Adrenal gland (tissue), 12 donors: ENCODE data around the gene EPB41L1. TPM values are rescaled to one million over a fixed set of nuclear protein-coding genes. Genes with fewer than 3 reads are reported as not detected.

ENCODE experiments used
- DNase-seq, 7 donors: peaks; one replicate each; pipeline ENCODE4 v3.0.0-alpha.2; 2019 to 2020
- H3K27ac ChIP-seq, 5 donors: fragments of 200-600 bp; sonication (generic) in 4 of 5; 1 replicate in 3 of 5; 2 replicates in 2 of 5; pipeline versions ENCODE4 v1.5.1 to v1.8.0; 2016 to 2020; ENCODE audit warnings: mild to moderate bottlenecking in 1 of 5
- H3K27me3 ChIP-seq: fragments of 200-600 bp; 2 replicates; pipeline ENCODE4 v1.8.0; 2021
- H3K36me3 ChIP-seq, 2 donors: fragments of 200-600 bp; replicated peaks in 1 of 2; 1 replicate in 1 of 2; 2 replicates in 1 of 2; pipeline versions ENCODE4 v1.5.1 to v1.8.0; 2018 to 2022
- H3K4me1 ChIP-seq, 2 donors: fragments of 200-600 bp; replicated peaks in 1 of 2; 1 replicate in 1 of 2; 2 replicates in 1 of 2; pipeline versions ENCODE4 v1.5.1 to v1.8.0; 2018 to 2021
- H3K4me3 ChIP-seq, 4 donors: fragments of 200-600 bp; sonication (generic) in 3 of 4; one replicate each; pipeline ENCODE4 v1.5.1; 2016 to 2018
- H3K9me3 ChIP-seq, 3 donors: fragments of 200-600 bp; sonication (generic) in 1 of 3; replicated peaks in 1 of 3; 1 replicate in 2 of 3; 2 replicates in 1 of 3; pipeline versions ENCODE4 v1.5.1 to v1.8.0; 2016 to 2021
- CTCF ChIP-seq, 6 experiments: fragments of 450-650 bp in 4 of 6; fragments of 200-600 bp in 2 of 6; sonication (generic) in 1 of 6; IDR thresholded peaks; 1 replicate in 5 of 6; 2 replicates in 1 of 6; pipeline versions ENCODE4 v1.5.1 to v1.8.0; 2016 to 2021; ENCODE audit warnings: antibody characterized with exemption in 6 of 6, mild to moderate bottlenecking in 2 of 6, moderate library complexity in 1 of 6
- POLR2A ChIP-seq, 2 donors: fragments of 450-650 bp; IDR thresholded peaks; one replicate each; pipeline ENCODE4 v1.6.1; 2017; ENCODE audit warnings: antibody characterized with exemption in 2 of 2, mild to moderate bottlenecking in 2 of 2, moderate library complexity in 1 of 2
- WGBS, 4 donors: extraction: QIAGEN DNeasy Blood & Tissue Kit in 2 of 4; methylation state at CpG; one replicate each; pipeline versions ENCODE4 v1.1.5 to v1.1.7; 2013 to 2017; 5-methylcytosine and 5-hydroxymethylcytosine counted together
- intact Hi-C, 2 donors: fragments of 100-400 bp; cut with DNase I; formaldehyde crosslinking; loops; one replicate each; pipeline versions ENCODE4 v1.14.1 to v1.15.0; 2022 to 2023
- polyA plus RNA-seq, 3 donors: library from polyadenylated mRNA; stranded (reverse); fragments of 200-250 nt in 2 of 3; fragments of 350-450 nt in 1 of 3; fragmentation: Illumina TruSeq in 1 of 3; extraction: RNeasy Lipid Tissue Mini Kit (QIAGEN cat#74804) in 1 of 3; gene quantifications; one replicate each; pipeline ENCODE4 v1.2.3, GENCODE V29; 2013 to 2014
- total RNA-seq, 9 donors: library from RNA; depleted of rRNA in 4 of 9; stranded (reverse); fragments of >200 nt in 4 of 9; fragments of 120-200 nt in 1 of 9; fragmentation: NEBNext Ultra II Directional in 1 of 9; extraction: Animal tissue kit (Norgen Biotek cat#: 25700) in 1 of 9; gene quantifications; one replicate each; pipeline versions ENCODE4 v1.1.0 to v1.2.4, GENCODE V29; 2013 to 2023
- donor health status: healthy with polysubstance abuse.
- donor health status: Bipolar disorder and iron deficiency.
- donor health status: DM: yes; HTN: yes; CAD: no.
- donor health status: DM: no; HTN: no; CAD: no.
- donor health status: DM: no; HTN: no; CAD: no.
- donor health status: DM: yes; HTN: yes; CAD: no.

The EPB41L1 gene
- total and polyA plus RNA-seq, 12 donors, result 29.8 to 1,154 (median 164) TPM

GRCh38 chr20:36184816-36185776, 30.6 kb downstream of the EPB41L1 start:
- Histone ChIP-seq H3K27ac (peak overlapping the region in 3 of 5 donors; percentile 40 to 80 (median 49)), H3K9me3 (no peaks in the 10 kb centered on the region), H3K36me3 (peaks cover 0 to 35% of the 10 kb centered on the region in 2 donors), H3K27me3 (no peaks in the 10 kb centered on the region), H3K4me1 (peaks cover 12 to 46% of the 10 kb centered on the region in 2 donors), H3K4me3 (no peak overlapping the region)
- intact Hi-C loops, result no loop called here
- no peak for TF ChIP-seq CTCF (IDR thresholded peaks at IDR 0.05)
- TF ChIP-seq POLR2A (IDR thresholded peaks at IDR 0.05), result no peak
- WGBS, 4 donors, result 80 to 87% (median 86%) methylated on average over 12 to 15 of the region's 15 CpGs
- DNase-seq, result no peak

DNA sequence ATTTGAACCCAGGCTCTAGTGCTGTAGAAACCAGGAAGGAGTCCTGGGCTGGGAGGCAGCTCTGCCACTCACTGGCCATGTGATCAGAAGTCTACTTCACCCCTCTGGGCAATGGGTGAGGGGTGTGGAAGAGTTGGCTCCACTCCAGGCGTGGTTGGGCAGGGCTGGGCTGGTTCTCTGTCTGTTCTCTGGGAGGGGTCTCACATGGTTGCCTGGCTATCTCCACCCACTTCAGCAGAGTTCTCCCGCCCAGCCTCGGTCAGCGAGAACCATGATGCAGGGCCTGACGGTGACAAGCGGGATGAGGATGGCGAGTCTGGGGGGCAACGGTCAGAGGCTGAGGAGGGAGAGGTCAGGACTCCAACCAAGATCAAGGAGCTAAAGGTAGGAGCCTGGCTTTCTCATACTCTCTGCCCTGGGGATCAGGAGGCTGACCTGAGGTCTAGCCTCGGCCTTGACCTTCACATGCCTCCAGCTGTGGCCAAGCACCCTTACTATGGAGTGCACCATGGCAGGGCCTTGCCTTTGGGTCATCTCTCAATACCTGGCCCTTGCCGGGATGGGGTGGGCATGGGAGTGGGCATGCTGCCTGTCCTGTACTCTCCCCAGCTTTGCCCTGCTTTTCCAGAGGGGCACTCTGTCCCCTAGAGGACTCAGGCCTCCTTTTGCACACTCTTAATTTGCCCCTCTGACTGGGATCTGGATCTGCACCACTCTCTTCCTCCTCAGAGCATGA, 39.6 kb downstream of the EPB41L1 start:
- intact Hi-C loops, result loop anchor here in 1 of 2 donors (5.0 kb wide), 1 partner anchor 37 kb away; no protein-coding TSS in a partner anchor
- WGBS, 4 donors, result 79 to 90% (median 86%) methylated on average over 7 to 10 of the region's 10 CpGs
- peaks cover 0 to 62% of the 10 kb centered on the region in 2 donors for H3K36me3 ChIP-seq

GRCh38 chr20:36196676-36197075, 42.1 kb downstream of the EPB41L1 start:
- H3K4me1 ChIP-seq, result peaks cover 24 to 30% of the 10 kb centered on the region in 2 donors
- 32 to 48% (median 36%) methylated on average over 2 of the region's 2 CpGs for WGBS, 4 donors
- peak; percentile 72 to 91 (median 89) for DNase-seq
- no peak overlapping the region for H3K4me3 ChIP-seq
- TF ChIP-seq CTCF (IDR thresholded peaks at IDR 0.05) (no peak), POLR2A (IDR thresholded peaks at IDR 0.05) (no peak)
- H3K36me3 ChIP-seq, result peaks cover 0 to 39% of the 10 kb centered on the region in 2 donors
- H3K27ac ChIP-seq, result peak overlapping the region; percentile 36 to 80 (median 47)
- intact Hi-C loops, result loop anchor here in 1 of 2 donors (5.0 kb wide), 2 partner anchors 39 to 199 kb away; no protein-coding TSS in a partner anchor
- H3K27me3 ChIP-seq, result no peaks in the 10 kb centered on the region
- no peaks in the 10 kb centered on the region for H3K9me3 ChIP-seq

More for the DNA sequence above, 39.6 kb downstream of the EPB41L1 start:
- TF ChIP-seq POLR2A (IDR thresholded peaks at IDR 0.05) (no peak), CTCF (IDR thresholded peaks at IDR 0.05) (no peak)
- no peaks in the 10 kb centered on the region for H3K9me3 ChIP-seq
- peak overlapping the region in 3 of 5 donors; percentile 8 to 79 (median 35) for H3K27ac ChIP-seq
- no peak for DNase-seq
- no peaks in the 10 kb centered on the region for H3K27me3 ChIP-seq
- H3K4me1 ChIP-seq, result peaks cover 24 to 30% of the 10 kb centered on the region in 2 donors
- no peak overlapping the region for H3K4me3 ChIP-seq

DNA sequence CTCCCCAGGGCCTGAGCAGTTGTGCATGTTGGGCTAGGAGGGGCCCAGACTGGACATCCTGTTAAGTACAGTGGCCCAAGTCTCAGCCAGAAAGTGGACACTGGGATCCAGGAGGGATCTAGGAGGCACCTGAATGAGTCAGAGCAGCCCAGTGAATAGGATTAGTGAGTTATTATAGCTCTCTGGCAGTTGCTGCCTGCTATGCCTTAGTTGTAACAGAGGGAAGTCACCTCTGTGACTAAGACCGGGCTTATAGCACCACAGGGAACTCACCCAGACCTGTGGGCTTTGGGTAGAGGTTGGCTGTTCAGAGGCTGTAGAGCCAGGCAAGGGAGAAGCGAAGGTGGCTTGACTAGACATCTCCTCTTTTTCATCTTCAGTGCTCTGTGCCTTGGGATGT, 42.7 kb downstream of the EPB41L1 start:
- Histone ChIP-seq H3K27me3 (no peaks in the 10 kb centered on the region), H3K9me3 (no peaks in the 10 kb centered on the region), H3K27ac (peak overlapping the region; percentile 20 to 80 (median 47)), H3K4me1 (peaks cover 24 to 30% of the 10 kb centered on the region in 2 donors), H3K4me3 (no peak overlapping the region), H3K36me3 (peaks cover 0 to 42% of the 10 kb centered on the region in 2 donors)
- intact Hi-C loops, result loop anchor here in 1 of 2 donors (5.0 kb wide), 2 partner anchors 40 to 200 kb away; no protein-coding TSS in a partner anchor
- no peak for TF ChIP-seq POLR2A (IDR thresholded peaks at IDR 0.05)
- TF ChIP-seq CTCF (IDR thresholded peaks at IDR 0.05), result no peak
- peak in 1 of 7 donors; percentile 34 for DNase-seq
- WGBS, 4 donors, result 57 to 71% (median 65%) methylated on average over 2 of the region's 2 CpGs
